SK-N-MC (cell line): ENCODE data around the gene DHX57.
"Not testable (repeated sequence)": the region's sequence is repeated elsewhere in the genome, so short reads cannot be mapped to it uniquely, and the experiment has no call there.

ENCODE experiments used
- DNase-seq: peaks from one replicate; pipeline ENCODE4 v3.0.0-alpha.2; 2011; ENCODE audit warnings: low read depth, low spot score
- H3K27ac ChIP-seq: fragments of 200-600 bp; sonication (generic); 2 replicates; pipeline ENCODE4 v1.5.1; 2016; ENCODE audit warnings: mixed run types
- H3K36me3 ChIP-seq: fragments of 200-600 bp; sonication (generic); 2 replicates; pipeline ENCODE4 v1.6.1; 2017; ENCODE audit warnings: antibody characterized with exemption, low read length, mixed read lengths; ENCODE audit not compliant: insufficient read depth
- H3K4me3 ChIP-seq: fragments of 200-600 bp; sonication (generic); 2 replicates; pipeline ENCODE4 v1.5.1; 2016
- H3K9ac ChIP-seq: fragments of 200-600 bp; sonication (generic); 2 replicates; pipeline ENCODE4 v1.8.0; 2017; ENCODE audit warnings: mixed run types, mixed read lengths; ENCODE audit not compliant: insufficient read length
- H3K9me3 ChIP-seq: fragments of 200-600 bp; sonication (generic); 2 replicates; pipeline ENCODE4 v1.6.1; 2017; ENCODE audit warnings: low read depth, mild to moderate bottlenecking, antibody characterized with exemption, low read length, moderate library complexity, mixed read lengths
- EZH2 ChIP-seq: fragments of 200-600 bp; sonication (generic); IDR thresholded peaks from one replicate; pipeline ENCODE4 v1.6.1; 2017; ENCODE audit warnings: antibody characterized with exemption
- FOXP2 ChIP-seq: optimal IDR thresholded peaks from 2 replicates; pipeline ENCODE3; 2011; ENCODE audit warnings: mild to moderate bottlenecking, moderate library complexity; ENCODE audit not compliant: insufficient read depth; ENCODE audit errors: extremely low read length, control extremely low read depth
- POLR2AphosphoS5 ChIP-seq: IDR thresholded peaks from 2 replicates; pipeline ENCODE4 v1.6.1; 2012; ENCODE audit warnings: mild to moderate bottlenecking, low read depth, low read length, borderline replicate concordance

Gene DHX57

GRCh38 chr2:38765149-38765548 is 110.6 kb downstream of the DHX57 start:
- no peak for DNase-seq
- no peak for TF ChIP-seq FOXP2
- TF ChIP-seq POLR2AphosphoS5: no peak
- TF ChIP-seq EZH2: no peak
- no peaks in the 10 kb centered on the region for H3K9me3 ChIP-seq
- no peaks in the 10 kb centered on the region for H3K36me3 ChIP-seq
- H3K9ac ChIP-seq: no peak overlapping the region
- peak overlapping the region; percentile 62; the same call in 1 of the 2 replicates for H3K27ac ChIP-seq
- no peak overlapping the region for H3K4me3 ChIP-seq

DNA sequence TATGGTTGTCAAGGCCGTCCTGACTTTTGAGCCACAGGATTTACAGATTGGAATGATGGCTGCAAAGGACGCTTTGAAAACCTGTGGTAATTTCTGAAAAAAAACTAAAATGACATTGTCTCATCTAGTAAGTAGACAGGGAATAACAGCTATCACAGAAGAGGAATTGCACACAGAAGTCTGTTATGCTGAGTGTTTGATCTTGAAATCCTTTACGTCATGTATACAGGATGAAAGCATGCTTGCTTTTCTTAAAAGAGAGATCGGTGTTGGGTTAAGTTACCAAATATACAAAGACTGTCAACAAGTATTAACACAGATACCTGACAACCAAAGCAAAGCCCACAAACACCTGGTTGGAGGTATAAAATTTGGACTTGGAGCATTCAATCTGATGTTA is 112.0 kb downstream of the DHX57 start:
- H3K36me3 ChIP-seq: no peaks in the 10 kb centered on the region
- no peak for DNase-seq
- no peak overlapping the region for H3K4me3 ChIP-seq
- no peak overlapping the region for H3K27ac ChIP-seq
- TF ChIP-seq POLR2AphosphoS5 (no peak), EZH2 (no peak), FOXP2 (no peak)
- H3K9me3 ChIP-seq: no peaks in the 10 kb centered on the region
- no peak overlapping the region for H3K9ac ChIP-seq

DNA sequence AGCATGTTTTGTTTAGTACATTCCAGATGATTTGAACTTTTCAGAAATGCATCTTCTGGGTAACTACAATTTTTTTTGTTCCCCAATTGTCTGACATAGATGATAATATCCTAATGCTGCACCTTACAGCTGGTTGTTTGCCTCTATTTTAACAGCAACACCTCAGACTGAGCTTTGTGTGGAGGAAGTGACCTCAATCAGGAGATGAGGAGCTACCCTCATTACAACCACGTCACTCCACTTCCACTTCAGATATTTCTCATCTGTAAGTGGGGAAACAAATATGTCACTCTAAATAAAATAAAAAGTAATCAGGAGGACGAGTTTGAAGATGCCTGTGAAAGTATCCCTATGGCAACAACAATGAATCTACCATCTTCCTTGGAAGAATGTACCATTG is 112.5 kb downstream of the DHX57 start:
- no peak for DNase-seq
- H3K9me3 ChIP-seq: no peaks in the 10 kb centered on the region
- no peak overlapping the region for H3K9ac ChIP-seq
- no peaks in the 10 kb centered on the region for H3K36me3 ChIP-seq
- H3K27ac ChIP-seq: no peak overlapping the region
- no peak overlapping the region for H3K4me3 ChIP-seq
- TF ChIP-seq POLR2AphosphoS5: no peak
- no peak for TF ChIP-seq EZH2
- TF ChIP-seq FOXP2: no peak

DNA sequence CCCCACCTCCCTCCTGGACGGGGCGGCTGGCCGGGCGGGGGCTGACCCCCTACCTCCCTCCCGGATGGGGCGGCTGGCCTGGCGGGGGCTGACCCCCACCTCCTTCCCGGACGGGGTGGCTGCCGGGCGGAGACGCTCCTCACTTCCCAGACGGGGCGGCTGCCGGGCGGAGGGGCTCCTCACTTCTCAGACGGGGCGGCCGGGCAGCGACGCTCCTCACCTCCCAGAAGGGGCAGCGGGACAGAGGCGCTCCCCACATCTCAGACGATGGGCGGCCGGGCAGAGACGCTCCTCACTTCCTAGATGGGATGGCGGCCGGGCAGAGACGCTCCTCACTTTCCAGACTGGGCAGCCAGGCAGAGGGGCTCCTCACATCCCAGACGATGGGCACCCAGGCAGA is 119.8 kb downstream of the DHX57 start:
- not testable (repeated sequence) for H3K9me3 ChIP-seq, H3K9ac ChIP-seq, H3K27ac ChIP-seq, DNase-seq, H3K36me3 ChIP-seq, H3K4me3 ChIP-seq

- Histone ChIP-seq H3K9me3 (no peaks in the 10 kb centered on the region), H3K36me3 (peaks cover 7% of the 10 kb centered on the region), H3K27ac (peak overlapping the region; percentile 65; the same call in 1 of the 2 replicates), H3K4me3 (peak overlapping the region; percentile 57), H3K9ac (peak overlapping the region; percentile 70)
- no peak for DNase-seq
- TF ChIP-seq EZH2 (no peak), FOXP2 (no peak), POLR2AphosphoS5 (no peak)
Observed at GRCh38 chr2:38754506-38754905, 121.2 kb downstream of the DHX57 start.

GRCh38 chr2:38754049-38754448 is 121.7 kb downstream of the DHX57 start:
- TF ChIP-seq POLR2AphosphoS5 (no peak), EZH2 (no peak), FOXP2 (no peak)
- peak overlapping the region; percentile 65; the same call in 1 of the 2 replicates for H3K27ac ChIP-seq

DNA sequence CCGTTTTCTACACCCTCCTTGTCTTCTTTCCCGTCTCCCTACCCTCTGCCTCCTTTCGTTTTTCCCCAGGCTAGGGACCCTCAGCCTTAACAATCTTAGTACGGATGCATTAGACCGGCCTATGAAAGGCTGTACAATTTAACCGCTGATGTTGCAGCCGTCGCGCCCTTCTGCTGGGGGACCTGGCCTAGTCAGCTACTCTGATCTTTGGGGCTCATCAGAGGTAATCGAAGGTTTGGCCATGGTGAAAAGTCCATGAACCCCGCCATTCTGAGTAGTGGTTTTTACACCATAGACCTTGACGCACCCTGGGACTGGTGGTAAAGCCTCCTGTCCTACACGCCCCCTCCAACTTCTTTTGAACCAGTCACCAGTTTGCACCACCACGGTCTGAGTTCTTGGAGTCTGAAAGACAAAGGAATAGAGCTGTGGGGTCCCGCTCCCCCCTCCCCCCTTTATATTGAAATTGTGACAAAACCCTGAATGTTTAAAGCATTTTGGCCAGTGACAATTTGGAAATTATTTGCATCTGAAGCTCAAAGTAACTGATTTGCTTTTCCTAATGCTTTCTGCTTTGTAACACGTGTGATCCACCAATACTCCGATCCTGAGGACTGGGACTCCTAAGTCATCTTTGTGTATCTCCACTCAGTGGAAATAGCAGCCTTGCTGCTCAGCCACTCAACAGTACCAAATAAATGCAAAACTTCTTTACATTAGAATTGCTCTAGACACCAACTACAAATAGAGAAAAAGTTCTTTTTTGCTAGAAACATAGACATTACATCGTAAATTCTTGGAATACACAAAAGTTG is 123.9 kb downstream of the DHX57 start:
- H3K36me3 ChIP-seq: peaks cover 34% of the 10 kb centered on the region
- DNase-seq: no peak

More at GRCh38 chr2:38754049-38754448, 121.7 kb downstream of the DHX57 start:
- Histone ChIP-seq H3K9ac (peak overlapping the region; percentile 70), H3K36me3 (peaks cover 12% of the 10 kb centered on the region), H3K9me3 (no peaks in the 10 kb centered on the region), H3K4me3 (peak overlapping the region; percentile 1; the same call in 1 of the 2 replicates)
- no peak for DNase-seq

DNA sequence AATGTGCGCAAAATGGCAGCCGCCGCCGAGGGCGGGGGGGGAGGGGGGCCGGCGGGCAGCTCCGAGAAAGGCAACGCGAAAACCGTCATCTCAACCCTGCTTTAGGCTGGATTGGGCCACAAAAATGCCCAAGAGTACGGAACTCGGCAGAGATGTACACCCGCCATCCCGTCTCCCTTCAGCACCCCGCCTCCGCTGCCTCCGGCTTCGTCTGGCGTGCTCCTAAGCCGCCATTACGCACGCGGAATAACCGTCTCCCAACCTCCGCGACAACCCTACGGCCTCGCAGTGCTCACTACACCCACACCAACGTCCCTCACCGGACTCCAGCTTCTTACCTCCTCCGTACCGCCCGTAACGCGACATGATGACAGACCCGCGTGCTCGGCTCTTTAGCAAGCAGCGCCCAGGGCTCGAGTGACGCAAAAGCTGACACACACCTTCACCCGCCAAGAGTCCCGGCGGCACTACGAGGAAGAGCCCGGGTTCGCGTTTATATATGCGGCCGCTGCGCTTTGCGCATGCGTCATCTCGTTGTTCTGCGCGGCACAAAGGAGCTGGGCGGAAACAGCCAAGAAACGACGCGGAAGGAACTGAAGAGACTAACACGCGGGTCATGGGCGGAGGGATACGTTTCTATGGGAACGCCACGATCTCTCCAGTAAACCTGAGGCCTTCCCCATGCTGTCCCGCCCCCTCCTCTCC is 124.7 kb downstream of the DHX57 start, which contains the start of gene SRSF7:
Gene SRSF7, minus strand, starts transcription at position 471 of the 705 bp plus-strand sequence. Its CDS starts 105 bp downstream, at position 366.
- Histone ChIP-seq H3K36me3 (peaks cover 42% of the 10 kb centered on the region), H3K27ac (peak within 1 kb of the TSS; percentile 94), H3K9me3 (no peaks in the 10 kb centered on the region), H3K9ac (peak within 1 kb of the TSS; percentile 97), H3K4me3 (peak within 1 kb of the TSS; percentile 92)
- TF ChIP-seq FOXP2 (no peak), EZH2 (no peak), POLR2AphosphoS5 (peak; percentile 100)
- DNase-seq: peak; percentile 99

More for the DNA sequence above, 123.9 kb downstream of the DHX57 start:
- peak overlapping the region; percentile 94 for H3K27ac ChIP-seq
- H3K4me3 ChIP-seq: peak overlapping the region; percentile 92
- H3K9me3 ChIP-seq: no peaks in the 10 kb centered on the region
- peak overlapping the region; percentile 62 for H3K9ac ChIP-seq
- TF ChIP-seq FOXP2: no peak
